Right renal cortex interstitium (tissue), 3 donors: ENCODE measurements around the gene APOC3. TPM values are rescaled to one million over a fixed set of nuclear protein-coding genes. Genes with fewer than 3 reads are reported as not detected.

Source experiments
- DNase-seq, 3 donors: peaks; one replicate each; pipeline ENCODE4 v3.0.0-alpha.2; 2013; ENCODE audit warnings: low read depth in 3 of 3, low spot score in 2 of 3
- polyA plus RNA-seq, 3 donors: library from polyadenylated mRNA; unstranded; fragments of 120-200 nt; gene quantifications; one replicate each; pipeline ENCODE4 v1.2.1, GENCODE V29; 2013; ENCODE audit not compliant: insufficient read length in 3 of 3

The APOC3 gene
- polyA plus RNA-seq, 3 donors, result 3.7 to 10.2 (median 7.1) TPM

GRCh38 chr11:116843661-116844060 lies 14.0 kb downstream of the APOC3 start:
- no peak for DNase-seq

GRCh38 chr11:116844722-116845121 lies 15.0 kb downstream of the APOC3 start:
- no peak for DNase-seq

DNA sequence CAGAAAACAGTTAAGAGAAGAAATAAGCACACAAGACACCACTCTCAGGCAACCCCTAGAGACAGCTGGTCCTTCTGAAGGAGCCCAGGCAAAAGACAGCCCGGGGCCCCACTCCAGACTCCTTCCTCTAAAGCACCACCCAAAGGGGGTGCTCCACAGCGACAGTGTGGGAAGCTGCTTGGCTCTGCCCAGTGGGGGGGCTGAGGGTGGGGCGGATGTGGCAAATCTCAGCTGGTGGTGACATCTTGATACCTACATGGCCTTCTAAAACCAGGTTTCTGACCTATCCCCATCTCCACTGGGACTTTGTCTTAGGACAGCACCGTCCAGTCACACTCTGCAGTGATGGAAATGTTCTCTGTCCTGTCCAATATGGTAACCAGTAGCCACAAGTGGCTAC lies 17.9 kb downstream of the APOC3 start:
- no peak for DNase-seq

DNA sequence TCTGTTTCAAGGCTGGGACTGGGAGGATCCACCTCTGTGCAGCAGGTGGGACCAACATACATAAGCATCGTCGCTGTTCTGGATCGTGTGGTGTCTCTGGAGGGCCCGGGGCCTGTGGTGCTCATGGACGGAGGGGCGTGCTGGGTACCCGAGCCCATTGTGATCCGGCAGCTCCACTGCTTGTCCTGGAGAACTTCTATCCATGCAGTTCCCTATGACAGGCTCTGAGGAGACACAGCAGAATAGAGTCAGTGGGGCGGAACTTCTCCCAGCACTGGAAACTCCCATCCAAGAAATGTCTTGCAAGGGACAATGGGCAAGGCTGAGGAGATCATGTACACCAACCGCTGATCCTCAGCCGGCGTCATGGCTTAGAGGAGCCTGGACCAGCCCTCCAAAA lies 19.4 kb downstream of the APOC3 start:
- no peak for DNase-seq

- DNase-seq, result no peak
Observed at GRCh38 chr11:116849486-116849885, 19.8 kb downstream of the APOC3 start.

- no peak for DNase-seq
Observed at GRCh38 chr11:116851626-116852025, 21.9 kb downstream of the APOC3 start.

DNA sequence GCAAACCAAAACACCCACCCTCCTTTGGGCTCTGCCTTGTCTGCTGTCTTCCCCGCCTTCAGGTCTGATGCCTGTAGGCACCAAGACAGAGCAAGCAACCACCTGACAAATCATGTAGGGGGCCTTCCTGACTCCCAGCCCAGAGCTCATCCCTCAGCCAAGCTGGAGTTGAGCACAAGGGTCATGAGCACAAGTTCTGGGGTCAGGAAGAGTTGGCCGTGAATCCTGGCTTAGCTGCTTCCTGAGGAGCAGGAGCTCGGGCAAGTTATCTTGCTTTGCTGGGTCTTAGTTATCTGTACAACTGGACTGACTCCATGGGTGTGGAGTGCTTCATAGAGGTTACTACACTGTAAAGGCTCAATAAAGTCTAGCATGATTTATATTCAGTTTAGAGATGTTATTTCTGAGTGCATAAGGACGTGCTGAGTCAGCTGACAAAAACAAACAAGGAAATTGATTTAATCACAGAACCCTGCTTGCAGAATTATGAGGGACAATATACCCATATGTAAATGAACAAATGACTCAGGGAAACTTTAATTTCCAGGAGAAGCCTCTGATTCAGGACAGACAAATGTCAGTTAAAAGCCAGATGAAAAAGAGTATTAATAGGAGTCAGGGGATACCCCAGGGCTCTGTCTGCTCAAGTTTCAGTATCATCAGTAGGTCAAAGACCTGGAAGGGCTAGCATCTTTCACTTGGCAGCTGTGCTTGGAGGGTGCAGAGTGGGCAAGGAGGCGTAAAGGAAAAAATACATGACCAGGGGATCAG lies 22.7 kb downstream of the APOC3 start:
- no peak for DNase-seq

DNA sequence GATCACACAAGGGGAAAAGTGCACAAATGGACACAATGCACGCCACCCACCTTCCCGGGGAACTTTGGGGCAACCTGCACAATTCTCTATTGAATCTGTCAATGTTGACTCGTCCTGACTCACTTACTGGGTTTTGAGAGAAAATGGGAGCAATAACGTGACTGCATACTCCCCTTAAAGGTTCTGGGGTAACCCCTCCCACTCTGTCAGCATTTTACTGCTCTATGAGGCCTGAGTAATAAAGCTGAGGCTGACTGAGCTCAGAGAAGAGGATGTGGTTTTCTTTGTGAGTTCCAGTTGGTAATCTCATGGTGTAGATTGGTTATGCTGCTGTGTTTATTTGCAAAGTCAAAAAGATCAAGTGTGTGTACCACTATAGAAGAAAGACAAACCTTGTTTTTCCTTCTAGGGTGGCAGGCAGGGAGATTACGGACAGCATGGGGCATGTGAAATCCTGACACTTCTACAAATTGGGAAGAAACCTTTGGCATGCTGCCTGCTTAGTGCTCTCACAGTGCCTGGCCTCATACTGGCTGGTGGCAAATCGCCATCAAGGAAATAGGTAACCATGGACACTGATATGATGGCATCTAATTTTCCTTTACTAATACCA lies 23.9 kb downstream of the APOC3 start:
- no peak for DNase-seq

DNA sequence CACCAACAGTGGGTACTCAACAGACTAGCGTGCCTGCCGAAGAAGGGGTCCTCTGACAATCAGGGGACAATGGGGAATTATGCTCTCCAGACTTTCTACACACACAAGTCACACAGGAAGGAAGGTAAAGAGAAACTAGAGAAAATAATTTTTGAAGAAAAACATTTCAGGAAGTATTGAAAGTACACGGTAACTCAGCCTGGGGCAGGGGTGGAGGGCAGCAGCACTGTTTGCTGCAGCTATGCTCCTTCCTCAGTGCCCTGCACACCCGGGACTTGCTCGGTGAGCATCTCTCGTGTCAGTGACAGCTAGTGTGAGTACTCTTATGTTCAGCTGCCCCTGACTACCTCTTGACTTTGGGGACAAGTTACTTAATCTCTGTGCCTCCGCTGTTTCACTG lies 25.7 kb downstream of the APOC3 start:
- no peak for DNase-seq

GRCh38 chr11:116856423-116856822 lies 26.7 kb downstream of the APOC3 start:
- no peak for DNase-seq

GRCh38 chr11:116857316-116857715 lies 27.6 kb downstream of the APOC3 start:
- DNase-seq, result no peak

DNA sequence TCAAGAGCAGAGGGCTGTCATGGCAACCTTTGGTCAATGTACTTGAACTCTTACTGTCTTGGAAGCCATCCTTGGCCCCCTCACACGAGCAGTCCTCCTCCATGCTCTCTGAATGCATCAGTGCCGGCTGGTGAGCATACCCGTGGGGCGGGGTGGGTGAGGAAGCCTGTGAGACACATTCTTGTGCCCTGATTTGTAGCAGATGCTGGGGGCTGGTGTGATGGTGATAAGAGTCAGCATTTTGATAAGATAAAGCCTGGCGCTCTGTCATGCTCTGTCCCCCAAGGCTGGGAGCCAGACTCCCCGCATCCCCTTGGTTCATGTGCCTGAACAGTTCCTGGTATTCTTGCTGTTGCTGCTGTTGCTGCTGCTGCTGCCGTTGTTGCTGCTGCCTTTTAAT lies 28.2 kb downstream of the APOC3 start:
- DNase-seq, result no peak

GRCh38 chr11:116859175-116859574 lies 29.5 kb downstream of the APOC3 start:
- no peak for DNase-seq

DNA sequence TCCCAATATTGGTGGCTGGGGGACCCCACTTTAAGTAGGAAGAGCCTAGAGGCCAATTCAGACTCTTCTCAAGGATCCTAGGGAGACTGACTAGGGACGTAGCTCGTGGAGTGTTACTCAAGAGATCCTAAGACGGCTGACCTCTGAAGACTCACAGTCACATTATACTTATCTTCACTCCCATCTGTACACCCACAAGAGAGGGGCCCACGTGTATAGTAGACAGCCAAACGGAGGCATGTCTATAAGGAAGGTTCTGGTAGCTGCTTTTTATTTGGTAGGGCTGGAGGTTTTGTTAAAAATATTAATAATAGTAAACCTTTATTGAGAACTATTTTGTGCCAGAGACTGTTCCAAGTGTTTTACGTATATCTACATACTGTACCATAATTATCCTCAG lies 30.6 kb downstream of the APOC3 start:
- no peak for DNase-seq

GRCh38 chr11:116861539-116861938 lies 31.8 kb downstream of the APOC3 start:
- no peak for DNase-seq

DNA sequence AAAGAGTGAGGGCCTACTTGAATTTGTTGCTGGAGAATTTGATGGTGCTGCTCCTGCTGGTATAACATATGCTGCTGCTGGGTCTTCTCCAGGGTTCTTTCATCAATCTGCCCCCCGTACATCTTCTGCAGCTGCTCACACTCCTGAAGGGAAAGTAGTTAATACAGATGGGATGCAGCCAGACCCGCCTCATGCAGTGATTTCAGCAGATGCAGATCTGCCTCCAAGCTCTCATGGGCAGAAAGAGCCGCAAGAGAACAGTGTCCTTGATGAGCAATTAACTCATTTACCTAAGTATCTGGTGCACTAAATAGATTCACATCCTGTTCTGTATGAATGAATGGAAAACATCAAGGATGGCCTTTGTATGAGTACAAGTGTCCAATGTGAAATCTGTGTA lies 32.5 kb downstream of the APOC3 start:
- no peak for DNase-seq

DNA sequence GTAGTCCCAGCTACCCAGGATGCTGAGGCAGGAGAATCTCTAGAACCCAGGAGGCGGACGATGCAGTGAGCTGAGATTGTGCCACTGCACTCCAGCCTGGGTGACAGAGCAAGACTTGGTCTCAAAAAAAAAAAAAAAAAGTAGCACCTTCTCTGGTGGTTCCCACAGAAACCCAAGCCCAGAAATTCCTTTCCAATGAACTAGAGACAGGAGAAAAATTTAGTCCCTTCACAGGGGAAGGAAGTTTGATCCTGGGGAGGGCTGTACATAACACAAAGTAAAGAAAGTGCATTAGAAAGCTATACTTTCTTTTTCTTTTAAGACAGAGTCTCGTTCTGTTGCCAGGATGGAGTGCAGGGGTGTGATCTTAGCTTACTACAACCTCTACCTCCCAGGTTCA lies 33.2 kb downstream of the APOC3 start:
- DNase-seq, result no peak

DNA sequence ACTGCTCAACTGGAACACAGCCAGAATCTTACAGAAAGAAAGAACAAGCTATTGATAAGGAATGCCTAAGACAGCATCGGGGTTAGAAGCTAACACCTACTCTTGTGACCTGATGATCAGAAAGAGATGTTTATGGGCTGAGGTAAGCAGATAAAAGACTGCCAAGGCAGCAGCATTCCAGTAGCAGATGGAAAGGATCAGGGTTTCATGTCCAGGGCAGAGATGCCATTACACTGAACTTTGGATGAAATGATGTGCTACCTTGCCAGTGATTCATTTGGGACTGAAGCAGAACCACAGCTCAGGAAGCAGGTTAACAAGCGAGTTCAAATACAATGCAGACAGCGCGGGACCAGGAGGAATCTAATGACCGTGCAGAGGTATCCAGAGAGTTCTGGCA lies 34.8 kb downstream of the APOC3 start:
- no peak for DNase-seq

DNA sequence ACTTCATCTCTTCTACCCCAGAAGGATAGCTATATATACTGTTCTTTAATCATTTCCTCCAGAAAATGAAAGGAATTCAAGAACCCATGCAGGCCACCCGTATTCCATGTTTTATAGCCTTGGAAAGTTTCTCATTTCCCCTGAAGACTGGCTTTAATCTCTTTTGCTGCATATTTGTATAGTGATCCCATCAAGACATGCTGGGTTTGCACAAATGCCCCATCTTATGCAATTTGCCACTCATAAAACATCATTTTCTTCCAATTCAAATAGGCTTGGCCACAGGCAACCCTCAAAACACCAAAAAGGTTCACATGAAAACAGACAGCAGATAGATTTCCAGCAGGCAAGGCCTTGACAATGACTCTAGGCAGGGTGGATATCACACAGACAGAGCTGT lies 36.0 kb downstream of the APOC3 start:
- no peak for DNase-seq

DNA sequence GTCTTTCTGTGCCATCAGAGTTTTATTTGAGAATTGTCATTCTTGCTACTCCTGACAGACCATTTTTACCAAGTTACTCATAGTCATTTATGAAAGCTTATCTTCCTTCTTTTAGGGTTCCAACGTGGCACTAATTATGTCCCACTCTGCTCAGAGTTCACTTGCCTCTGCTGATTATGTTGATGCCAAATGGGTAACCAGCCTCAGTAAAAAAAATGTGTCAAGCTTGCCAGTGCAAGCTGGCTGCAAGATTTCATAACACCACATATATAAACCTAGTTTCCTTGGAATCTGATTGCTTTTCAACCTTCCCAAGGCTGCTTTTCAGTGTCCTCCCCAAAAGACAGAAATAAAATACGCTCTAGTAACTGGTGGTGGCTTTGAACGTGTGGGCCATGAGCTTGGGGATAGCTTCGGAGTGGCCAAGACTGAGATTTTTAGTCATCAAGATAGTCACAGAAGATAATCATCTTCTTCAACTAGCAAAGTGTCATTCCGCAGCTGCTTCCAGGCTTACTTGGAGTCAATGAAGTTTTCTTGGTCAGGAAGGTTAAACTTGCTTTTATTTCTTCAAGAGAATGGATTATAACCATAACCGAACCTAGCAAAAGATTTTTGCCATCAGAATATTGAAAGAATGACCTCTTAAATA lies 37.2 kb downstream of the APOC3 start:
- no peak for DNase-seq

GRCh38 chr11:116867619-116868018 lies 37.9 kb downstream of the APOC3 start:
- DNase-seq, result no peak

- DNase-seq, result no peak
Observed at GRCh38 chr11:116868066-116868465, 38.4 kb downstream of the APOC3 start.
